Body of pancreas (tissue), 4 donors: Measurements from ENCODE around the gene ARID1B.

ENCODE experiments used
- POLR2A ChIP-seq, 3 donors: fragments of 450-650 bp; IDR thresholded peaks; one replicate each; pipeline ENCODE4 v1.6.1; 2016; ENCODE audit warnings: antibody characterized with exemption in 3 of 3, mild to moderate bottlenecking in 2 of 3
- TF ChIP-seq, protein P1 (sequence below), 7 experiments: fragments of 450-650 bp in 4 of 7; fragments of 200-600 bp in 3 of 7; sonication (generic) in 3 of 7; IDR thresholded peaks; one replicate each; pipeline ENCODE4 v1.5.1; 2016 to 2019; ENCODE audit warnings: antibody characterized with exemption in 7 of 7

DNA sequence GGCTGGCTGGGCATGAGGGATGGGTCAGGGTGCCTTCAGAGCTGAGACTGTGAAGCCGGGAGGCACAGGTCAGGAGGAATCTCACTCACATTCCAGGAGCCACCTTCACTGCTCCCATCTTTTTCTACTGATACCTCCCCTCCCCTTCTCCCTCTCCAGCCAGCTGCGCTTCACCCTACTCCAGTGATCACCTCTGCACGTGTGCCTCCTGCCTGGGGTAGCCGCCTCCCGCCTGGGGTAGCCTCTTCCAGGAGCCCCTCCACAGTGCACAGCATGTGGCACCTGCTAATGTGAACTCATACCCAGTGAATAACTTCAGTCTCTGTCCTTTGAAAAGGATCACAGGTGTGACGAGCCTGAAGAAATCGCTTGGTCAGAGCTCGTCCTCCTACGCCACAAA is 313.6 kb downstream of the ARID1B start:
- TF ChIP-seq, protein P1, sequence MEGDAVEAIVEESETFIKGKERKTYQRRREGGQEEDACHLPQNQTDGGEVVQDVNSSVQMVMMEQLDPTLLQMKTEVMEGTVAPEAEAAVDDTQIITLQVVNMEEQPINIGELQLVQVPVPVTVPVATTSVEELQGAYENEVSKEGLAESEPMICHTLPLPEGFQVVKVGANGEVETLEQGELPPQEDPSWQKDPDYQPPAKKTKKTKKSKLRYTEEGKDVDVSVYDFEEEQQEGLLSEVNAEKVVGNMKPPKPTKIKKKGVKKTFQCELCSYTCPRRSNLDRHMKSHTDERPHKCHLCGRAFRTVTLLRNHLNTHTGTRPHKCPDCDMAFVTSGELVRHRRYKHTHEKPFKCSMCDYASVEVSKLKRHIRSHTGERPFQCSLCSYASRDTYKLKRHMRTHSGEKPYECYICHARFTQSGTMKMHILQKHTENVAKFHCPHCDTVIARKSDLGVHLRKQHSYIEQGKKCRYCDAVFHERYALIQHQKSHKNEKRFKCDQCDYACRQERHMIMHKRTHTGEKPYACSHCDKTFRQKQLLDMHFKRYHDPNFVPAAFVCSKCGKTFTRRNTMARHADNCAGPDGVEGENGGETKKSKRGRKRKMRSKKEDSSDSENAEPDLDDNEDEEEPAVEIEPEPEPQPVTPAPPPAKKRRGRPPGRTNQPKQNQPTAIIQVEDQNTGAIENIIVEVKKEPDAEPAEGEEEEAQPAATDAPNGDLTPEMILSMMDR (IDR thresholded peaks at IDR 0.05), result no peak
- TF ChIP-seq POLR2A (IDR thresholded peaks at IDR 0.05), result no peak
